GM18861 (cell line): ENCODE data around the gene CLINT1.
"Not testable (repeated sequence)": the region's sequence is repeated elsewhere in the genome, so short reads cannot be mapped to it uniquely, and the experiment has no call there.

ENCODE experiments used
- ATAC-seq: cut with Tn5 transposase; IDR thresholded peaks from one replicate; pipeline ENCODE4 v1.9.1; 2021; ENCODE audit not compliant: unreplicated experiment

The CLINT1 gene

DNA sequence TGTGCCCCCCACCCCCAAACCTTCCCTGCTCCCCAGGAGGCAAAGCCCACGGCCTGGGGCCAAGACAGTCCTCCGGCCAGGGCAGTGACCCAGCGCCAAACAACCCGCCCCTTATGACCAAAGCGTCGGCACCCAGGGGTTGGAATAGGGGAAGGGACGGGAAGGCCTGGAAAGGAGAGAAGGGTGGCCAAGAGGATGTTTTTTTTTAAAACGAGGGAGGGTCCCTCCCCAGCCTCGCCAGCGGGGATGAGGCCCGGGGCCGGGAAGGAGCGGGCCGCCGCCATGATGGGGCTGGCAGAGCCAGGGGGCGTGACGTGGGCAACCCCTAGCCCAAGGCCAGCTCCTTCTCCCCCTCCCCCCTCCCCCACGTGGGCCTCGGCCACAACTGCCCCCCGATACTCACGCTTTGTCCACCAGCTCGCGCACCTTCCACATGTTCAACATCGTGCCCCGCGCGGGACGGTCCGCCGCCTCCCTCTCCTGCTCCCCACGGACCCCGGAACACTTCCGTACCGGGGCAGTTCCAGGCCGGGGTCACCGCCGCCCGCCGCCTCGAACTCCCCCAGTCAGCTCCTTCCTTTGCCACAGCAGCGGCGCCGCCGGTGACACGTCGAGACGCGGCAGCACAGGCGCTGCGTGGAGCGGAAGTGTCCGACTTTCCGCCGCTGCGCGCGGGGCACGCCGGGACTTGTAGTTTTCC is at the start of gene CLINT1:
Gene CLINT1, minus strand, starts transcription at position 619 of the 700 bp plus-strand sequence. Its CDS starts 175 bp downstream, at position 444.
- peak; percentile 45 for ATAC-seq

DNA sequence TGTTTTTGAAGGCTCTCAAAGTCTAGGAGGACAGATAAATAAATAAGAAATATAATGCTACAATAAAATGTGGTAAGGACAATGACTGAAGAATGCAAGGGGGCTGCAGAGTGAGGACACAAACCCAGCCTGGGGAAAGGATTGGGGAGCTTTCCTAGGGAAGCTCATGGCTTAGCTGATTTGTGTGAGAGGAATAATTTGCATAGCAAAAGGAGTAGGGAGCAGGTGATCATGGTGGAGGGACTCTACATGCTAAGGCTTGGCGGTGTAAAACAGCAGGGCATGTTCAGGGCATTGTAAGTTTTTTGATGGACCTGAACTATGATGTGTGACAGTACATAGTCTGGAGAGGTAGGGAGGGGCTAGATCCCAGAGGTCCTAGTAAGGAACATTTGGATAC is 49.5 kb upstream of the CLINT1 start:
- ATAC-seq, result no peak

DNA sequence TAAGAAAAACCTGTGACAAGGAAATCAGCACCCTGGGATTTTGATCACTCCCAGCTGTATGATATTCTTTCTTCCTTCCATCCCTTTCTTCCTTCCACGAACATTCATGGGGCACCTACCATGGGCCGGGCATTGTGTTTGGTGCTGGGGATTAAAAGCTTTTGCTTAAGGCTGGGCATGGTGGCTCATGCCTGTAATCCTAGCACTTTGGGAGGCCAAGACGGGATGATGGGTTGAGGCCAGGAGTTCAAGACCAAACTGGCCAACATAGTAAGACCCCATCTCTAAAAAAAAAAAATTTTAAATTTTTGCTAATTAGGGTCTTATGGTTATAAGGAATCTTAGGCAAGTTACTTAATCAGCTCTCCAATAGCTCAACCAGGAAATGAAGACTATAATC is 48.5 kb upstream of the CLINT1 start:
- ATAC-seq, result no peak

DNA sequence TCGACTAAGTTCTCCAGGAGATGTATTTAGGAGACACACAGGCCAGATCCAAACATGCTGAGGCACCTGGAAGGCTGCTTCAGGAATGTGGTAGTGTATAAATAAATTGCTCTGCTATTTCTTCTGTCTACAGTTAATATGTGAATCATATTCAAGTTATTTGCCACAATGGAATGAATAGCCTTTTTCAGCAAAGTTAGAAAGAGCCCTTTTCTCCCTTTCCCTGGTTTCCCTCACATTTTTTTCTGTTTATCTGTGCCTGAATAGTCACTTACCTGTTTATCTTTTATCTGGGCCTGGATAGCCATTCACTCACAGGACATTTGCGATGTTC is 44.1 kb upstream of the CLINT1 start:
- no peak for ATAC-seq

DNA sequence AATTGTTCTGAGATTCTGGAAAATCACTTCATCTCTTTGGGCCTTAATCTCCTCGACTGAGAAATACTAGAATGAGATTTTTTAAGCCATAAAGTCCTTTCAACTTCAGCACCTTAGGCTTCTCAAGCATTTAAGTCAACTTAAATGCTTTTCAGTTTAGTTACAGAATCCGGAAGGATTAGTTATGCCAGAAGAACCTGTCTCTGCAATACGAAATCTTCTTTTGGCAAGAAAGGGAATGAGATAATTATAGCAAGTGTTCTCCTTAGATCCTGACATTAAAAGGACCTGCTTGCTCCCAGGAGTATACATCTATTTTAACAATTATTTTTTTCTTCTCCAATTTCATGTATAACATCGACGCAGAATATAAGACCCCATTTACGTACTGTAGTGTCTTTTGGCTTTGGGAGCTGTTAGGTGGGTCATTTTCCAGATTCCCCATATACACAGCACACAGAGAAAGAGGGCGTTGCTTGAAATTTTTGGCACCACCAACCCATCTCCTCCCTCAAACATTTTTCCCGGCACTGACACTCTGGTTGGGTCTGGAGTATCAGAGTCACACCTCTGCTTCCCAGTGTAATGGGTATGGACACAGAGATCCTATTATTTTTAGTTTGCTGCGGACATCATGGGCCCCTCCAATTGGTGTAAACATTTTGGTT is 43.6 kb upstream of the CLINT1 start:
- no peak for ATAC-seq

DNA sequence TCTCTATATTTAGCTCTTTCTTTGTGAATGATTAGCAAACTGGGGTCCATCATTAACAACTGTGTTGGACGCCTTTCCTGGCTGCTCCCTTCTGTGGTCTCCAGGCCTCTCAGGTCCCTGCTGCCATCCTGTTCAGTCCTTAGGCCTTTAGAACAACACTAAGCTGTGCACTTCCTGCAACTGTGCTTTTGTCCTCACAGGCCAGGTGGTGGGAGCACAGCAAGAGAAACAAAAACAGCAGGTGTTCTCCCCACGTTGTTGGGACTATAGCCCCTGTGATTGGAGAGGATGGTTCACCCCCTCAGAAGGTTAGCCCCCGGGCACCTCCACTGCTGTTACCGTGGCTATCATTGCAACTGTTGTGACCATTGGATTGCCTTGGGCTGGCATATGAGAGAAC is 41.7 kb upstream of the CLINT1 start:
- ATAC-seq, result peak; percentile 70

- ATAC-seq, result no peak
Measured at GRCh38 chr5:157893611-157894010, 34.7 kb upstream of the CLINT1 start.

- no peak for ATAC-seq
Measured at GRCh38 chr5:157892974-157893373, 34.0 kb upstream of the CLINT1 start.

DNA sequence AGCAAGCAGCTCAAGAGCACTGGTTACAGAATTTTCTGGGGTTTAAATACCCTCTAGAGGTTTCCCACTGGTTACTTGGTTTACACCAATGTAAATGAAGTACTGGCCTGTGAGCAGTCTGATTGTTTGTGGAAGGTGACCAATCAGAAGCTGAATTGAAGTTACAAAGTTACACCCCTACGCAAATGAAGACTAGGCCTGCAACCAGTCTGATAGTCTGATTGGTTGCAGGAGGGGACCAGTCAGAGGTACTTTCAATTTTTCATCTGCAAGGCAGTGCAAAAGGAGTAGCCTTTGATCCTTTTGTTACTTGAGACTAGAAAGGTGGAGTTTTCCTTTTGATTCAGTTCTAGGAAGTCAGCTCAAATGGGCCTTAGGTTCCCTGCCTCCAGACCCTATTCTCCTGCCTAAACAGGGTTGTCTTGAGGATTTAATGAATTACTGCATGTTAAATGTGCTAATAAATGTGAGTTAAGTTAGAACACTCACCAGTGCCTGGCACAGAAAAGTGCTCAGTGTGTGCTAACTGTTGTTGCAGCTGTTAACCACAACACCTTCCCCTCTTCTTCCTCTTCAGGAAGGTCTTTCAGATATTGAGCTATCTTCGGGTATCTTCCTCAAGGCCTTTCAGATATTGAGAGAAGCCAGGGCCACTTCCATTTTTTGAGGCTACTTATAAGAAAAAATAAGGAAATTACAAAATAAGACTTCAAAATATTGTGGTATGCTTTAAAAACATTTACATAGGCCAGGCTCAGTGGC is 32.1 kb upstream of the CLINT1 start:
- no peak for ATAC-seq

DNA sequence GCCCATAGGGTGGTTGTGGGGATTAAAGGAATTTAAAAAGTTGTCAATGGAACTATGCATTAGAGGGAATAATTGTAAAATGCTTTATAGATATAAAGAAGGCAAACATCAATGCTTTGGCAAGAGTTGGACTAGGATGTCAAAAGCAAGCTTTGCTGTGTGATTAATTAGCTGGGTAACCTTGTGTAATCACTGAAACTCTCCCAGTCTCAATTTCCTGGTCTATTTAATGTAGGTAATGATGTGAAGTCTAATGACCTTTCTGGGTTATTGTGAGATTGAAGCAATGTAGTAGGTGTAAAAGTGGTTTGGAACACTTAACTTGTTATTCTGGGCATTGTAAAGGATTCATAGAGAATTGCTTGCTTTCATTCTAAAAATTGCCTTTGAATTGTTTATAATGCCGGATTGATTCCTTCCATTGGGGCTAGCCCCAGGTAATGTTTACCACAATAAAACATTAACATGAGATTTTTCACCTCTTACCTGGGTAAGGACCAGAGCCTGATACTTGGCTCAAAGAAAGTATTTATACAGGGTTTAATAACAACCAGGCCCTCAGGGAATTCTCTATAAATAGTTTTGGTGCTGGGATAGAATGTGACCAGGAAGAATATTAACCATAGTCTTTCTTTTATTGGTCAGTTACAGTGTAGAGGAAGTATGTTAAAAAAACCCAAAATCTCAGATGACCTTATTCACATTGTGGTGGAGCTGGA is 30.0 kb upstream of the CLINT1 start:
- no peak for ATAC-seq

- ATAC-seq, result no peak
Measured at GRCh38 chr5:157886796-157887380, 27.9 kb upstream of the CLINT1 start.

GRCh38 chr5:157885051-157885450 is 26.1 kb upstream of the CLINT1 start:
- not testable (repeated sequence) for ATAC-seq

- not testable (repeated sequence) for ATAC-seq
Measured at GRCh38 chr5:157881498-157881897, 22.6 kb upstream of the CLINT1 start.

GRCh38 chr5:157877821-157878220 is 18.9 kb upstream of the CLINT1 start:
- no peak for ATAC-seq

- no peak for ATAC-seq
Measured at GRCh38 chr5:157874861-157875260, 15.9 kb upstream of the CLINT1 start.

GRCh38 chr5:157870837-157871834 is 12.2 kb upstream of the CLINT1 start:
- ATAC-seq, result no peak

GRCh38 chr5:157867751-157868387 is 8.9 kb upstream of the CLINT1 start:
- no peak for ATAC-seq

GRCh38 chr5:157866536-157866935 is 7.6 kb upstream of the CLINT1 start:
- ATAC-seq, result no peak

GRCh38 chr5:157865781-157866180 is 6.8 kb upstream of the CLINT1 start:
- ATAC-seq, result no peak
